Muscle of leg (tissue), 11 donors: ENCODE results near the gene SOCS1. TPM values are rescaled to one million over a fixed set of nuclear protein-coding genes. Genes with fewer than 3 reads are reported as not detected.
A peak's percentile ranks its signal among the peaks of the same experiment; 100 is the strongest.

Source experiments
- DNase-seq: peaks from one replicate; pipeline ENCODE4 v3.0.0; 2013
- H3K27ac ChIP-seq: one replicate; pipeline ENCODE4 v1.5.1; 2013; ENCODE audit warnings: mild to moderate bottlenecking, low read length, control low read depth
- H3K27me3 ChIP-seq: one replicate; pipeline ENCODE4 v1.6.1; 2013; ENCODE audit warnings: low read length; ENCODE audit not compliant: control insufficient read depth, insufficient read depth
- H3K36me3 ChIP-seq: one replicate; pipeline ENCODE4 v1.6.1; 2013; ENCODE audit warnings: low read length; ENCODE audit not compliant: control insufficient read depth, insufficient read depth
- H3K4me1 ChIP-seq: one replicate; pipeline ENCODE4 v1.6.1; 2013; ENCODE audit warnings: low read length; ENCODE audit not compliant: control insufficient read depth, insufficient read depth
- H3K4me3 ChIP-seq: one replicate; pipeline ENCODE4 v1.5.1; 2013; ENCODE audit warnings: low read length, control low read depth
- H3K9me3 ChIP-seq: replicated peaks from 2 replicates; pipeline ENCODE4 v1.6.1; 2013; ENCODE audit warnings: low read depth, low read length; ENCODE audit not compliant: control insufficient read depth
- WGBS: methylation state at CpG from one replicate; pipeline ENCODE4 v1.1.5; 2013; ENCODE audit warnings: missing lambda C conversion rate; ENCODE audit not compliant: insufficient coverage; 5-methylcytosine and 5-hydroxymethylcytosine counted together
- polyA plus RNA-seq, 8 donors: library from polyadenylated mRNA; unstranded; fragments of 120-200 nt; gene quantifications; one replicate each; pipeline versions ENCODE4 v1.2.1 to v1.2.3, GENCODE V29; 2013; ENCODE audit warnings: inconsistent platforms in 1 of 8, low replicate concordance in 1 of 8; ENCODE audit not compliant: insufficient read length in 8 of 8, insufficient read depth in 1 of 8
- total RNA-seq: library from RNA; stranded (reverse); fragments of 120-200 nt; gene quantifications from one replicate; pipeline ENCODE4 v1.2.4, GENCODE V29; 2013

The SOCS1 gene
- total and polyA plus RNA-seq, 9 donors: 0.89 to 5.3 (median 2.8) TPM

- H3K27me3 ChIP-seq: no peaks in the 10 kb centered on the region
- H3K27ac ChIP-seq: no peak overlapping the region
- DNase-seq: no peak
- H3K4me3 ChIP-seq: no peak overlapping the region
- peaks cover 11% of the 10 kb centered on the region for H3K4me1 ChIP-seq
- peaks cover 2% of the 10 kb centered on the region for H3K9me3 ChIP-seq
- 91% methylated on average over 2 of the region's 5 CpGs for WGBS
- H3K36me3 ChIP-seq: no peaks in the 10 kb centered on the region
Measured at GRCh38 chr16:11241480-11242204, 14.4 kb downstream of the SOCS1 start.

DNA sequence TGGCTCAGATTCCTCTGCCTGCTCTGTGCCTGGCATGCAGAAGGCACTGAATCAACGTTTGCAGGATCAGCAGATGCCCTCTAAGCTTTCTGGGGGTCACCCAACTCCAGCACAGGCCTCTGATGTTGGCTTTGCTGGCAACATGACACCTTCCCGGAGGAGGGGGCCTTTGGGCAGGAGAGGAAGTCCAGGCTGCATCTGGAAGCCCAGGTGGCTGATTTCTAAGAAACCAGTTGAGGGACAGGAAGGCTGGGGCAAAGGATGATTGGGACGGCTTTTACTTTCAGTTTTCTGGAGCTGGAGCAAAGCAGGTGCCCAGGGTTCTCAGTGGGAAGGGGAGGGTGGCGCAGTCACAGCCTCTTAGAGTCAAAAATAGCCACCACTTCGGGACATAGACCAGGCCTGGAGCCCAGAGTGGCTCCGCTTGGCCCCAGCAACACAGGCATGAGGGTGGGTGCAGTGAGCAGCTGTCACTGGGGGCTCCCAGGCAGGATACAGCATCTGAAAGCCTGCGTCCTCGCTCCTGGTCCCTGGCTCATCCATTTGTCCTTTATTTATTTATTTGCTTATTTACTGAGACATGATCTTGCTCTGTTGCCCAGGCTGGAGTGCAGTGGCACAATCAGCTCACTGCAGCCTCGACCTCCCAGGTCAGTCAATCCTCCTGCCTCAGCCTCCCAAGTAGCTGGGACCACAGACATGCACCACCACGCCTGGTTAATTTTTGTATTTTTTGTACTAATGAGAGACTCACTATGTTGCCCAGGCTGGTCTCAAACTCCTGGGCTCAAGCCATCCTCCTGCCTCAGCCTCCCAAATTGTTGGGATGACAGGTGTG is 15.1 kb downstream of the SOCS1 start:
- 47% methylated on average over 6 of the region's 10 CpGs for WGBS
- H3K4me3 ChIP-seq: no peak overlapping the region
- no peak for DNase-seq
- no peaks in the 10 kb centered on the region for H3K36me3 ChIP-seq
- H3K9me3 ChIP-seq: no peaks in the 10 kb centered on the region
- H3K27ac ChIP-seq: peak overlapping the region; percentile 55
- H3K27me3 ChIP-seq: no peaks in the 10 kb centered on the region
- peaks cover 11% of the 10 kb centered on the region for H3K4me1 ChIP-seq

GRCh38 chr16:11239644-11240632 is 16.1 kb downstream of the SOCS1 start:
- no peak overlapping the region for H3K27ac ChIP-seq
- 85% methylated on average over 7 of the region's 10 CpGs for WGBS
- no peaks in the 10 kb centered on the region for H3K27me3 ChIP-seq
- no peaks in the 10 kb centered on the region for H3K9me3 ChIP-seq
- no peak for DNase-seq
- H3K4me1 ChIP-seq: peaks cover 11% of the 10 kb centered on the region
- H3K36me3 ChIP-seq: no peaks in the 10 kb centered on the region
- H3K4me3 ChIP-seq: no peak overlapping the region

DNA sequence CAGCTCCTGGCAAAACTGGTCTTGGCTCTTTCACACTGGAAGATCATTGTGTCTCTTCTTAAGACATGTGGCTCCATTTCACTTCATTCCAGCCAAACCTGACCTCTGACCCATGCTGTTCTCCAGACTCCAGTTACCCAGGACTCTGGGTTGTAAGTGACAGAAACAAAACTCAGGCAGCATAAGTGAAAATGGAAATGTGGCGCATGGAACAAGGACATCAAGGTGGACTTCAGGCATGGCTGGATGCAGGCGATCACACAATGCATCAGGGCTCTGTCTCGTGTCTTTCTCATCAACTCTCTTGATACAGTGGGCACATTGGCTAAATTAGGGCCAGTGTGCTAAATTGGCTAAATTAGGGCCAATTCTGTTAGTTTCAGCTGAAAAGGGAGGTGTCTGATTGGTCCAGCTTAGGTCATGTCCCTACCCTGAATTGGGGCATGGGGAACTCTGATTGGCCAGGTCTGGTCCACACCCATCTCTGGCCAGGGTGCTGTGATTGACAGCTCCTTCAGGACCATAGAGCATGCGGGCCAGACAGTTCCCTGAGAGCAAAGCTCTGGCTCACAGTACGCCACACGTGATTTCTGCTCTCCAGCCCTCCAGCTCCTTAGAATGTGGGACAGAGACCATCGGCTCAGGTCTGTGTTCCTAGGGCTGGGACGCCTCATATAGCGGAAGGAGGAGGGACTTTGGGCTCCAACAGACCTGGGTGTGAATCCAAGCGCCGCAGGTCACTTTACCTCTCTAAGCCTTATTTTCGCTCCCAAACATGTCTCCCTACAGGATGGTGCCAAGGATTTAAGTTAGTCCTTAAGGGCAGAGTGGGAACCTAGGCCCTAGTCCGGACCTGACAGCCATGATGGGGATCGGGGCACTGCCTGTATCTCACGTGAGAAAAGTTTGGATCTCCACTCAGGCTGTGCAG is 17.5 kb downstream of the SOCS1 start:
- peaks cover 11% of the 10 kb centered on the region for H3K4me1 ChIP-seq
- WGBS: 90% methylated on average over 8 of the region's 15 CpGs

DNA sequence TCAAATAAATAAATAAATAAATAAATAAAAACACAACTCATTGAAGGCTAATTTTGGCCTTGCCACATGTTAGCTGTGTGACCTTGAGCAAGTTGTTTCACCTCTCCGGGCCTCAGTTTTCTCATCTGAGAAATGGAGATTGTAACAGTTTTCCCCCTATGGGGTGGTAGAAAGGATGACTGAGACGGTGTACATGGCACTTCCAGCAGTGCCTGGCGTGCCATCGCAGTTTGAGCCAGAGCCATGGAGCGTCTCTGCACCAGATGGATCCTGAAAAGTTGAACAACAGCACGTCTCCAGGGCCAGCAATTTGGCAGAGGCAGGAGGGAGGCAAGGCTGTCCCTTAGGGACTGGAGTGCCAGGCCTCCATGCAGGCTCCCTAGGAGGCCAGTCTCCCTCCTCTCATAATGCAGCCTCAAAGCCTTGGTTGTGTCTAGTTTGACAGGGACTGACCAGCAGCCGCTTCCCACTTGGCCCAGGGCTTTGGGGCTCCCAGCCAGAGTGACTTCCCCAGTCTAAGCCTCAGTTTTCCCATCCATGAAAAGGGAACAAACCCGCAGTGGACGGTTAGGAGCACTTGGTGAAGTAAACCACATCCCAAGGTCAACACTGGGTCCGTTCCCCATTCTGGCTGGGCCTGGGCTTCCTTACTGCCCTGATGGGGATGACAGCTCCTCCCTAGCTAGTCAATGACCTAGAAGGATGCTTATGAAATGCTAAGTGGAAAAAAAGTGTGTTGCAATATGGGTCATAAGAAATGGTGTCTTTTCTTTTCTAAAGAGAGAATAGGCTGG is 19.3 kb downstream of the SOCS1 start:
- H3K9me3 ChIP-seq: no peaks in the 10 kb centered on the region
- H3K4me3 ChIP-seq: no peak overlapping the region
- H3K4me1 ChIP-seq: peaks cover 15% of the 10 kb centered on the region
- 83% methylated on average over 7 of the region's 10 CpGs for WGBS
- DNase-seq: no peak
- H3K36me3 ChIP-seq: no peaks in the 10 kb centered on the region
- no peak overlapping the region for H3K27ac ChIP-seq
- no peaks in the 10 kb centered on the region for H3K27me3 ChIP-seq

More for the DNA sequence above, 17.5 kb downstream of the SOCS1 start:
- Histone ChIP-seq H3K4me3 (no peak overlapping the region), H3K9me3 (no peaks in the 10 kb centered on the region), H3K27ac (no peak overlapping the region), H3K27me3 (no peaks in the 10 kb centered on the region), H3K36me3 (no peaks in the 10 kb centered on the region)
- DNase-seq: no peak

DNA sequence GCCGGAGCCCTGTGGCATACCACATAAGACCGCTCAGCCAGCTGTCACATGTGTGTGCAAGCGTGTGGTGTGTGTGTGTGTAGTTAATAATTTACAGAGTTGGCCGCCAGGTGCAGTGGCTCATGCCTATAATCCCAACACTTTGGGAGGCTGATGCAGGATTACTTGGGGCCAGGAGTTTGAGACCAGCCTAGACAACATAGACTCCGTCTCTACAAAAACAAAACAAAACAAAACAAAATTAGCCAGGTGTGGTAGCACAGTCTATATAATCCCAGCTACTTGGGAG is 20.4 kb downstream of the SOCS1 start:
- Histone ChIP-seq H3K27ac (no peak overlapping the region), H3K4me3 (no peak overlapping the region), H3K27me3 (no peaks in the 10 kb centered on the region), H3K9me3 (no peaks in the 10 kb centered on the region), H3K4me1 (peaks cover 10% of the 10 kb centered on the region), H3K36me3 (no peaks in the 10 kb centered on the region)
- no peak for DNase-seq
- no CpG with 5 or more reads among the region's 5 CpGs for WGBS

- H3K27ac ChIP-seq: no peak overlapping the region
Measured at GRCh38 chr16:11234884-11235702, 20.9 kb downstream of the SOCS1 start.

DNA sequence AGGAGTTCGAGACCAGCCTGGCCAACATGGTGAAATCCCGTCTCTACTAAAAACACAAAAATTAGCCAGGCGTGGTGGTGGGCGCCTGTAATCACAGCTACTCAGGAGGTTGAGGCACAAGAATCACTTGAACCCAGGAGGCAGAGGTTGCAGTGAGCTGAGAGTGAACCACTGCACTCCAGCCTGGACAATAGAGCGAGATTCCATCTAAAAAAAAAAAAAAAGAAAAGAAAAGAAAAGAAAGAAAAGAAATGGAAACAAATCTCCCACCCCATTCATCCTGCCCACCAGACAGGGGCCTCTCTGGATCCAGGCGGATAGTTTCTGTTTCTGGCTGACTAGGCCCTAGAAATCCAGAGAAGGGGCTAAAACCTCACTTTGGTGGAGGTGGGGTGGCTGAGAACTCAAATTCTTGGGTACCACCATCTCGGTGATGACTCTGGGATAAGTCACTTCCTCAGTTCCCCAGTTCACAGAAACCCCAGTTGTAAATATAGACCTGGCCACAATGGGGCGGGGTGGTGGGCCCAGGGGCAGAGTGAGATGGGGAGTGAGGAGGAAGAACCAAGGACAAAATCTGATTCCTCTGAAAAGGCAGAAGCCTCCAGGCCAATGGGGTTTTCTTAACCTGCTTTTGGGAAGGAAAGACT is 22.2 kb downstream of the SOCS1 start:
- Histone ChIP-seq H3K4me1 (peaks cover 5% of the 10 kb centered on the region), H3K9me3 (no peaks in the 10 kb centered on the region), H3K4me3 (no peak overlapping the region), H3K27ac (no peak overlapping the region), H3K36me3 (no peaks in the 10 kb centered on the region), H3K27me3 (no peaks in the 10 kb centered on the region)
- WGBS: no CpG with 5 or more reads among the region's 8 CpGs
- no peak for DNase-seq

More at GRCh38 chr16:11234884-11235702, 20.9 kb downstream of the SOCS1 start:
- Histone ChIP-seq H3K4me3 (no peak overlapping the region), H3K9me3 (no peaks in the 10 kb centered on the region), H3K27me3 (no peaks in the 10 kb centered on the region), H3K36me3 (no peaks in the 10 kb centered on the region), H3K4me1 (peaks cover 7% of the 10 kb centered on the region)
- WGBS: 85% methylated on average over 9 of the region's 13 CpGs
- no peak for DNase-seq
